Neural progenitor cell (in vitro differentiated cells): ENCODE data around the gene EIF3B. TPM values are rescaled to one million over a fixed set of nuclear protein-coding genes. Genes with fewer than 3 reads are reported as not detected.
A peak's percentile ranks its signal among the peaks of the same experiment; 100 is the strongest.

Experiments
- DNase-seq: peaks from one replicate; pipeline ENCODE4 v3.0.0-alpha.2; 2016; ENCODE audit warnings: low spot score
- H2AFZ ChIP-seq: fragments of 200-600 bp; sonication (generic); replicated peaks from 2 replicates; pipeline ENCODE4 v1.6.1; 2016; ENCODE audit warnings: antibody characterized with exemption
- H3F3A ChIP-seq: fragments of 200-600 bp; sonication (generic); 2 replicates; pipeline ENCODE4 v1.6.1; 2016; ENCODE audit warnings: antibody characterized with exemption, low read depth
- H3K27ac ChIP-seq: fragments of 200-600 bp; sonication (generic); 2 replicates; pipeline ENCODE4 v1.5.1; 2016; ENCODE audit warnings: mild to moderate bottlenecking
- H3K27me3 ChIP-seq: fragments of 200-600 bp; sonication (generic); 2 replicates; pipeline ENCODE4 v1.6.1; 2016; ENCODE audit warnings: mild to moderate bottlenecking, moderate library complexity
- H3K36me3 ChIP-seq: fragments of 200-600 bp; sonication (generic); 2 replicates; pipeline ENCODE4 v1.5.1; 2016
- H3K4me1 ChIP-seq: fragments of 200-600 bp; sonication (generic); 2 replicates; pipeline ENCODE4 v1.6.1; 2016; ENCODE audit warnings: mixed run types
- H3K4me2 ChIP-seq: fragments of 200-600 bp; sonication (generic); 2 replicates; pipeline ENCODE4 v1.6.1; 2016
- H3K4me3 ChIP-seq: fragments of 200-600 bp; sonication (generic); 2 replicates; pipeline ENCODE4 v1.5.1; 2016
- H3K79me2 ChIP-seq: fragments of 200-600 bp; sonication (generic); 2 replicates; pipeline ENCODE4 v1.6.1; 2016; ENCODE audit warnings: low read depth
- H3K9ac ChIP-seq: fragments of 200-600 bp; sonication (generic); 2 replicates; pipeline ENCODE4 v1.6.1; 2016
- H3K9me3 ChIP-seq: fragments of 200-600 bp; sonication (generic); 2 replicates; pipeline ENCODE4 v1.5.1; 2016; ENCODE audit warnings: low read depth
- H4K20me1 ChIP-seq: fragments of 200-600 bp; sonication (generic); 2 replicates; pipeline ENCODE4 v1.6.1; 2016; ENCODE audit warnings: low read depth
- H3K27ac Mint-ChIP-seq: 3 replicates; pipeline ENCODE4 v1.8.0; 2021; ENCODE audit warnings: mixed read lengths
- H3K27me3 Mint-ChIP-seq: 2 replicates; pipeline ENCODE4 v1.8.0; 2022; ENCODE audit warnings: low read depth, mild to moderate bottlenecking, inconsistent platforms, moderate library complexity, mixed read lengths; ENCODE audit not compliant: insufficient read depth
- H3K36me3 Mint-ChIP-seq: 3 replicates; pipeline ENCODE4 v1.8.0; 2021; ENCODE audit warnings: mixed read lengths
- H3K4me1 Mint-ChIP-seq: 3 replicates; pipeline ENCODE4 v1.8.0; 2021; ENCODE audit warnings: mixed read lengths
- H3K4me3 Mint-ChIP-seq: 3 replicates; pipeline ENCODE4 v1.8.0; 2021; ENCODE audit warnings: mild to moderate bottlenecking, moderate library complexity, mixed read lengths
- H3K9me3 Mint-ChIP-seq: 3 replicates; pipeline ENCODE4 v1.8.0; 2020; ENCODE audit warnings: mixed read lengths
- EZH2 ChIP-seq: fragments of 200-600 bp; sonication (generic); IDR thresholded peaks from 2 replicates; pipeline ENCODE4 v1.6.1; 2017; ENCODE audit warnings: antibody characterized with exemption, mild to moderate bottlenecking, moderate library complexity
- EZH2phosphoT487 ChIP-seq: fragments of 200-600 bp; sonication (generic); IDR thresholded peaks from 2 replicates; pipeline ENCODE4 v1.6.1; 2017; ENCODE audit warnings: antibody characterized with exemption
- total RNA-seq: library from RNA; depleted of rRNA; stranded (reverse); fragments of >200 nt; gene quantifications from 2 replicates; pipeline ENCODE4 v1.2.3, GENCODE V29; 2015; ENCODE audit warnings: low replicate concordance
- TF ChIP-seq, protein P1 (sequence below): fragments of 200-600 bp; sonication (generic); IDR thresholded peaks from 2 replicates; pipeline ENCODE4 v1.5.1; 2017; ENCODE audit warnings: antibody characterized with exemption, mild to moderate bottlenecking

The EIF3B gene
- total RNA-seq, 1 donor from 2014 or later = 146 TPM

- H2AFZ ChIP-seq = peak overlapping the region; percentile 71
- H3K79me2 ChIP-seq = peaks cover 41% of the 10 kb centered on the region
- no peaks in the 10 kb centered on the region for H3K9me3 ChIP-seq
- DNase-seq = peak; percentile 78
- peaks cover 40% of the 10 kb centered on the region for H3K4me1 Mint-ChIP-seq
- peaks cover 13% of the 10 kb centered on the region for H3K4me1 ChIP-seq
- H4K20me1 ChIP-seq = peaks cover 11% of the 10 kb centered on the region
- peak overlapping the region; percentile 89 for H3K4me3 Mint-ChIP-seq
- no peaks in the 10 kb centered on the region for H3K36me3 ChIP-seq
- H3K27ac ChIP-seq = no peak overlapping the region
- peak overlapping the region; percentile 82 for H3K4me3 ChIP-seq
- no peaks in the 10 kb centered on the region for H3K9me3 Mint-ChIP-seq
- TF ChIP-seq, protein P1, sequence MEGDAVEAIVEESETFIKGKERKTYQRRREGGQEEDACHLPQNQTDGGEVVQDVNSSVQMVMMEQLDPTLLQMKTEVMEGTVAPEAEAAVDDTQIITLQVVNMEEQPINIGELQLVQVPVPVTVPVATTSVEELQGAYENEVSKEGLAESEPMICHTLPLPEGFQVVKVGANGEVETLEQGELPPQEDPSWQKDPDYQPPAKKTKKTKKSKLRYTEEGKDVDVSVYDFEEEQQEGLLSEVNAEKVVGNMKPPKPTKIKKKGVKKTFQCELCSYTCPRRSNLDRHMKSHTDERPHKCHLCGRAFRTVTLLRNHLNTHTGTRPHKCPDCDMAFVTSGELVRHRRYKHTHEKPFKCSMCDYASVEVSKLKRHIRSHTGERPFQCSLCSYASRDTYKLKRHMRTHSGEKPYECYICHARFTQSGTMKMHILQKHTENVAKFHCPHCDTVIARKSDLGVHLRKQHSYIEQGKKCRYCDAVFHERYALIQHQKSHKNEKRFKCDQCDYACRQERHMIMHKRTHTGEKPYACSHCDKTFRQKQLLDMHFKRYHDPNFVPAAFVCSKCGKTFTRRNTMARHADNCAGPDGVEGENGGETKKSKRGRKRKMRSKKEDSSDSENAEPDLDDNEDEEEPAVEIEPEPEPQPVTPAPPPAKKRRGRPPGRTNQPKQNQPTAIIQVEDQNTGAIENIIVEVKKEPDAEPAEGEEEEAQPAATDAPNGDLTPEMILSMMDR = peak; percentile 35
- TF ChIP-seq EZH2phosphoT487 = no peak
- no peak for TF ChIP-seq EZH2
- H3K4me2 ChIP-seq = peak overlapping the region; percentile 88
- H3K36me3 Mint-ChIP-seq = peaks cover 4% of the 10 kb centered on the region
- no peak overlapping the region for H3K27ac Mint-ChIP-seq
- peak overlapping the region; percentile 10 for H3K9ac ChIP-seq
- peaks cover 5% of the 10 kb centered on the region for H3K27me3 Mint-ChIP-seq
- peaks cover 27% of the 10 kb centered on the region for H3F3A ChIP-seq
- H3K27me3 ChIP-seq = no peaks in the 10 kb centered on the region
Measured at GRCh38 chr7:2403718-2404648, 49.4 kb downstream of the EIF3B start.

DNA sequence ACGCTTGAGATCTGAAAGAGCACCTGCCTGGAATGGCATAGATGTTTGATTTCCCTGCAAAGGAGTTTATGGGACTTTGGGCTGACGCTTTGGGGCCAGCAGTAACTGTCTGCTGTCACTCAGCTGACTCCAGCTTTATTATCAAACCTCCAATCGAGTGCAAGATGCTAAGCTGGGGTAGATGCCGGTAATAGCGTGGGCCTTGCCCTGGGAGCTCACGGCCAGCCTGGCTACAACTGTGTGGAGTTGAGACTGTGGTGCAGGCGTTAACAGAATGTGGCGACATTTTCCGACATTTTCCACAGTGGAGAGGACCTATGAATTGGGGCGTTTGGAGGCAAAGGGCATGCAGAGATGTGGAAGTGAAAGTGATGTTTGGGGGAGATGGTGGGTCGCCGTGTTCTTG is 50.1 kb downstream of the EIF3B start:
- Mint-ChIP-seq H3K9me3 (no peaks in the 10 kb centered on the region), H3K4me1 (peaks cover 41% of the 10 kb centered on the region), H3K36me3 (peaks cover 4% of the 10 kb centered on the region), H3K27me3 (peaks cover 2% of the 10 kb centered on the region), H3K27ac (no peak overlapping the region), H3K4me3 (peak overlapping the region; percentile 89)
- Histone ChIP-seq H3F3A (peaks cover 27% of the 10 kb centered on the region), H4K20me1 (peaks cover 12% of the 10 kb centered on the region), H3K4me3 (peak overlapping the region; percentile 82), H3K9me3 (no peaks in the 10 kb centered on the region), H2AFZ (no peak overlapping the region), H3K9ac (no peak overlapping the region), H3K4me1 (peaks cover 15% of the 10 kb centered on the region), H3K27ac (no peak overlapping the region), H3K36me3 (no peaks in the 10 kb centered on the region), H3K79me2 (peaks cover 42% of the 10 kb centered on the region), H3K27me3 (no peaks in the 10 kb centered on the region), H3K4me2 (peak overlapping the region; percentile 88)
- TF ChIP-seq, protein P1 = no peak
- TF ChIP-seq EZH2phosphoT487 (no peak), EZH2 (no peak)
- DNase-seq = no peak

- H3K4me2 ChIP-seq = no peak overlapping the region
- Mint-ChIP-seq H3K4me1 (peaks cover 41% of the 10 kb centered on the region), H3K27ac (peak overlapping the region; percentile 59), H3K4me3 (peak overlapping the region; percentile 89), H3K27me3 (peaks cover 2% of the 10 kb centered on the region), H3K36me3 (peaks cover 4% of the 10 kb centered on the region), H3K9me3 (no peaks in the 10 kb centered on the region)
- H3K36me3 ChIP-seq = no peaks in the 10 kb centered on the region
- no peaks in the 10 kb centered on the region for H3K9me3 ChIP-seq
- H3K4me3 ChIP-seq = no peak overlapping the region
- no peak overlapping the region for H3K9ac ChIP-seq
- H3K27ac ChIP-seq = no peak overlapping the region
- H2AFZ ChIP-seq = no peak overlapping the region
- peaks cover 17% of the 10 kb centered on the region for H4K20me1 ChIP-seq
- H3K79me2 ChIP-seq = peaks cover 45% of the 10 kb centered on the region
- no peak for DNase-seq
- peaks cover 27% of the 10 kb centered on the region for H3F3A ChIP-seq
- no peaks in the 10 kb centered on the region for H3K27me3 ChIP-seq
- TF ChIP-seq EZH2 (no peak), EZH2phosphoT487 (no peak)
- TF ChIP-seq, protein P1 = no peak
- peaks cover 16% of the 10 kb centered on the region for H3K4me1 ChIP-seq
Measured at GRCh38 chr7:2405201-2405600, 50.6 kb downstream of the EIF3B start.
